Mucosa of gallbladder (tissue), 1 donor: ENCODE results near the gene SPATA16. TPM values are rescaled to one million over a fixed set of nuclear protein-coding genes. Genes with fewer than 3 reads are reported as not detected.
"Not testable (repeated sequence)": the region's sequence is repeated elsewhere in the genome, so short reads cannot be mapped to it uniquely, and the experiment has no call there.

Experiments used
- DNase-seq: peaks from one replicate; pipeline ENCODE4 v3.0.0-alpha.2; 2020; ENCODE audit warnings: low spot score
- total RNA-seq: library from RNA; stranded (reverse); gene quantifications from one replicate; pipeline ENCODE4 v1.2.1, GENCODE V29; 2021
- donor health status: DM: no; HTN: no; CAD: no.

SPATA16 gene
- total RNA-seq, 1 donor from 2014 or later = not detected

- no peak for DNase-seq
These were observed 76.4 kb downstream of the SPATA16 start for GRCh38 chr3:173064631-173065030.

DNA sequence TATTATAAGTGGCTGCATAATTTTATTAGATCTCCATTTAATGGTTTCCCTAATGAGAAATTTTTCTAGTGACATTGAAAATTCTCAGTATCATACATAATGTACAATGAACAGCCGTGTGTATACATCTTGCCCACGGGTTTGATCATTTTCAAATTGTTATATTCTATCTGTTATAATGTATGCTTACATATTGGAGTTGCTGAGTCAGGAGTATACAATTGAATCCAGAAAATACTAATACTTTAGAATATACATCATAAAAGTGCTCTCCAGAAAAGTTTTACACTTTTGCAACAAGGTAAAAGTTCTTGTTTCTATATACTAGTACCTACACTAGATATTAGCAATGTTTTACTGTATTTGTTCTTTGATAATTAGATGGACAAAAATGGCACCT is 82.8 kb downstream of the SPATA16 start:
- DNase-seq = no peak

GRCh38 chr3:173055228-173055933 is 85.7 kb downstream of the SPATA16 start:
- DNase-seq = no peak

DNA sequence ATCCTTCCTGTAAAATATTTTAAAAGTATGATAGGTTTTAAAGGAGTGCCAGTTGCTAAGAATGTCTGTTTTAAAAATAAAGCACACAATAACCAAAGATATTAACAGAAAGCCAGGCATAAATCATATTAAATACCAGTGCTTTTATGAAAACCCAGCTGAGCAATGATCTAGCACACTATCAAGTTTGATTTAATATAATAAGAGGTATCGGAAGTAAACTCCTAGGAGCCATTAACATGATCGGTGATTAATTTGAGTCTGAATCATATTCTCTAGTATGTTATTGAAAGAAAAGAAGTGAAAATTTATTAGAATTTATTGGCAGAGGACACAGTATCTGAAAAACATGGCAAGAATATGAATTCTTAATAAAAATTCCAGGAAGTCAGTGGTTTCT is 91.7 kb downstream of the SPATA16 start:
- DNase-seq = no peak

- DNase-seq = no peak
These were observed 95.2 kb downstream of the SPATA16 start for GRCh38 chr3:173045770-173046382.

DNA sequence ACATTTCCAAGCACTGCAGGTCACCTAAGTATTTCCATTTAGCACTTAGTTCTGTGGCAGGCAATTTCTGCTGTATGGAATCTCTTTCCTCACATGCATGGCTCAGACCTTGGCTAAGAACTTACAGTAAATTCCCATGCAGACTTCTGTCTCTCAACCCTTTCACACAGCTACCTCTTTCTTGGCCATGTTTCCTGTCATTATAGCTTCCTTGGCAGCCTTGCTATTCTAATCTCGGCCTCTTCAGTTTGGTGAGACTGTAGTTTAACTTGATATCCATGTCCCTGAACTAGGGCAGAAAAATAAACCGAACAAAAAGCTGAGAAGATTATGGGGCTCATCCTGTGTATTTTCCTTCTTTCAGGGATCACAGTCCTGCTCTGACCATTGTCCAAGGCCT is 96.0 kb downstream of the SPATA16 start:
- no peak for DNase-seq

DNA sequence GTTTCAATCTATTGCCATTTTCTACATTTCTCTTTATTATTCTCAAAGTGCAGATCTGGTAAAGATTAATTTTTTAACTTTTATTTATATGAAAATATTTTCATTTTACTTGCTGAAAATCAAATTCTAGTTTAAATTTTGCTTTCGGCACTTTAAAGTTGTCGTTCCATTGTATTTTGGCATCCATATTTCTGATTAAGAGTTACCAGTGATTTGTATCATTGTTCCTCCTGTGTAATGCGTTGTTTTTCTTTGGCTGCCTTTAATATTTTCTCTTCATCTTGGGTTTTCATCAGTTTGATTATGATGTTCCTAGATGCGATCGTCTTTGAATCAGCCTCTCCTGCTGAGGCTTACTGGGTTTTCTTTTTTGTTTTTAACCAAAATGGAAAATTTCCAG is 97.3 kb downstream of the SPATA16 start:
- no peak for DNase-seq

DNA sequence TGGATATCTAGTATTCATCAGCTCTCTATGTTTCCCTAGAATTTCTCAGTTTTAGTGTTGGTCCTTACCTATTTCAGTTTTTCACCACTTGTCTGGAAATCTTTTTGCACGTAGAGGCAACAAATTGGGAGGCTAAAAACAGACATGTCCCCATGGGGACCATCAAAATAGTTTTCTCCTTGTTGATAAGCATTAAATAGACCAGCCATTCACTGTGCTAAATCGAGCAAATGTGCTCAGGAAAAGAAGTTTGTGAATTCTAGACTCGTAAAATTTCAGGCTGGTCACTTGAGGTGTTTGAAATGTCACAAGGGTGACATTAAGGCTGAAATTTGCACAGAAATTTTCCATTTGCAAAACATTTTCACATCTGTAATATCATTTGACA is 102.6 kb downstream of the SPATA16 start:
- DNase-seq = no peak

- DNase-seq = no peak
These were observed 103.1 kb downstream of the SPATA16 start for GRCh38 chr3:173037840-173038483.

DNA sequence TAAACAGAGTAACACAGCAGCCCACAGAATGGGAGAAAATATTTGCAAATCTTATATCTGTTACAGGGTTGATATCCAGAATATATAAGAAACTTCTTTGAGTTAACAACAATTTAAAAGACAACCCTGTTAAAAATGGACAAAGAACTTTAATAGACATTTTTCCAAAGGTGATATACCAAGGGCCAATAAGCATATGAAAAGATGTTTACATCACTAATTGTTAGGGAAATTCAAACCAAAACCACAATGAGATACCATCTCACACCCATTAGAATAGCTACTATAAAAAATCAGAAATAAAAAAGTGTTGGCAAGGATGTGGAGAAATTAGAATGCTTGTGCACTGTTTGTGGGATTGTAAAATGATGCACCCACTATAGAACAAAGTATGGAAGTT is 110.8 kb downstream of the SPATA16 start:
- no peak for DNase-seq

- DNase-seq = no peak
These were observed 112.7 kb downstream of the SPATA16 start for GRCh38 chr3:173028351-173028750.

GRCh38 chr3:173027429-173027828 is 113.6 kb downstream of the SPATA16 start:
- DNase-seq = no peak

DNA sequence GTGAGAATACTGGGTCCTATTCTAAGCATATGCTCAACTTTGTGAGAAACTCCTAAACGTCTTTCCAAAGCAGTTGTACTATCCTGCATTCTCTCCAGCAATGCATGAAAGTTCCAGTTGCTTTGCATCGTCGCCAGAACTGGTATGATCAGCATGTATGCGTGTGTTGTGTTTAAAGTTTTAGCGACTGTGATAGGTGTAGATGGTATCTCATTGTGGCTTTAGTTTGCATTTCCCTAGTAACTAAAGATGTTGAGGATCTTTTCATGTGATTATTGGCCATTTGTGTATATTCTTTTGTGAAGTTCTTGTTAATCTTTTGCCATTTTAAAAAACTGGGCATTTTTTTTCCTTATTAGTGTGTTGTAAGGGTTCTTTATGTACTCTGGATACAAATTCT is 115.1 kb downstream of the SPATA16 start:
- DNase-seq = no peak

DNA sequence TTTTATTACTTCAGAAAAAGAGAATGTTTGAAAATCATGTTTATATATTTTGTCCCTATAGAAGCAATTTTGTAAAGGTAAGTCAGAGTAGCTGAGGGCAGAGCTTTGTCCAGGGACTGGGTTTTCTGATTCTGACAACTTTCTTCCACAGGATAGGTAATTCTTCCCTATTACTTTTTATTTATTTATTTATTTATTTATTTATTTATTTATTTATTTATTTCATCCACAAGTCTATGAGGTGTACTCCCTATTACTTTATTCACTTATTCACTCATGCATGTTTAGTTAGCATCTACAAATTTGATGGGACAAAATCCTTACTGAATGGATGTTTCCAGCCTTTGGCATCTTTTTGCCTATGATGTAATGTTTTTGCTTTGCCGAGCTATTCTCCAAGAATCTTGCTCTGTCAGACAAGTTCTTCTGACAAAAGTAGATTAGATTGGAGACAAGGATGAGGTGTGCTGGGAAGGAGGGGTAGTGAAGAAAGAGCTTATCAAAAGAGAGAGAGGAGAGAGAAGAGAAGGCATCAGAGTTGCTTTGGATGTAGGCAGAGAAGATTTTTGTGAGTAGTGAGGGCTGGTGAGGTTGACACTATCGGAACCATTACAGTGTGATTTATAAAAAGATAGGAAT is 119.4 kb downstream of the SPATA16 start:
- DNase-seq = no peak

DNA sequence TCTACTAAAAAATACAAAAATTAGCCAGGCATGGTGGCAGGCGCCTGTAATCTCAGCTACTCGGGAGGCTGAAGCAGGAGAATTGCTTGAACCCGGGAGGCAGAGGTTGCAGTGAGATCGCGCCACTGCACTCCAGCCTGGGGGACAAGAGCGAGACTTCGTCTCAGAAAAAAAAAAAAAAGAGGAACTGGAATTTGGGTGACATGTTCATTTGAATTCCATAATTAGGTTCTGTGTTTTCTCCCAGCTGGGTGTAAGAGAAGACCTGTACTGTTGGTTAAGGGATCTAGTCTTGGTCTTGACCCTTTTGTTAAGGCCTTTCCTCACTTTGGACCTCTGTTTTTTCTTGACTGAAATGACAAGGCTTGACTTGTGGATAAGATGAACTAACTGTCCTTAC is 120.9 kb downstream of the SPATA16 start:
- DNase-seq = not testable (repeated sequence)

- DNase-seq = no peak
These were observed 121.7 kb downstream of the SPATA16 start for GRCh38 chr3:173019378-173019777.

GRCh38 chr3:173018758-173019157 is 122.3 kb downstream of the SPATA16 start:
- no peak for DNase-seq

DNA sequence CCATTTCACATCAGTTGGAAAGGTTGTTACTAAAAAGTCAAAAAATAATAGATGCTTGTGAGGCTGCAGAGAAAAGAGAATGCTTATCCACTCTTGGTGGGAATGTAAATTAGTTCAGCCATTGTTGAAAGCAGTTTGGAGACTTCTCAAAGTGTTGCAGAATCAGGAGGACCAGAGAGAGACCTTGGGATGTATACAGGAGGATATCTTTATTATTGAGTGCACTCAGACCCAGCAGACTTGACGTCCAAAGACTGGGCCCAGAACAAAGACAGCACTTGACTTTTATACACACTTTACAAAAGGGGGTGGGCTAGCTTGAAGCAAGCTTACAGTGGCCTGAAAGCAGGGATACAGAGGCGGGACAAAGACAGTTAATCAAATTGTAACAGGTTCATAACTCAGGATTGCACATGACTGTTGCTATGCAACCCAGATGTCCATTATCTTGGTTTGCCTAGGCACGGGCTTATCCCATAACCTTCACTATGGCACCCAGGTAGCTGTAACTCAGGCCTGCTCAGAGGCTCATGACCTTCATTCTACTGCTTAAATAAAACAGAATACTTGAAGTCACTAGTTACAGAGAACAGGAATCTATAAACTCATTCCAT is 127.7 kb downstream of the SPATA16 start:
- no peak for DNase-seq

DNA sequence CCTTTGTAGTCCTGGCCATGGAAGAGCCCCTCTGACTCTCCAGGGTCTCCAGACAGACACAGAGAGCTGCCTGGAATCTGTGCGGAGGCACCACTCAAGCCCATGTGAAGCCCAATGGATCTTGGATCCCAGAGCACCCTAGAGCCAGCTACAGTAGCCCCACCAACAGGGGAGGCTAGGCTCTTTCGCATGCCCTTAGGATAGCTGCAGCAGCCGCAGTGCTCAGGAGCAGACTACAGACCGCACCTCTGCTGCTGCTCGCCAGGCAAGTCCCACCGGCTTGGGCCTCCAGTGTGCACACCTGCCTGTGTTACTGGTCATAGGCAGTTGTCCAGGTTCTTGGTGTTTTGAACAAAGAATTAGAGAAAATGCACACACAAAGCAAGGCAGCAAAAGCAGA is 131.6 kb downstream of the SPATA16 start:
- DNase-seq = no peak

DNA sequence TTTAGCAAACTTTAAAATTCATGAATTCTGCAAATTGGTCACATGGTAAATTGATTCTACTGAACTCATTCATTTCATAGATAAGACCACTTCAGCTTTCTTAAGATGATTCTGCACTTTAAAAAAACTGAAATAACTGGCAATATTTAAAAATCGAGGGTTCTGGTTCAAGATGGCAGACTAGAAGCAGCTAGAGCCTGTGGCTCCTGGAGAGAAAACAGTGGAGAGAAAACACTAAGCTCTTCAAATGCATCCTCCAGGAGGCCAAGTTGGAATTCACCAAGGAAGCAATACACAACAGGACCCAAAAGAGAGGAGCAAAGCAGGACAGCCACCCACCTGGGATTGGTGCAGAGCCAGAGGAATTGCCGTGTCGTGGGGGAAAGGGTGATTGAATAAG is 132.1 kb downstream of the SPATA16 start:
- DNase-seq = no peak

- no peak for DNase-seq
These were observed 133.8 kb downstream of the SPATA16 start for GRCh38 chr3:173007079-173007723.

GRCh38 chr3:173006006-173006405 is 135.0 kb downstream of the SPATA16 start:
- DNase-seq = no peak
